HG03457 (cell line): ENCODE results near the gene C1QTNF9.
"Not testable (repeated sequence)": the region's sequence is repeated elsewhere in the genome, so short reads cannot be mapped to it uniquely, and the experiment has no call there.

Source experiments
- ATAC-seq: cut with Tn5 transposase; IDR thresholded peaks from one replicate; pipeline ENCODE4 v1.9.1; 2021; ENCODE audit warnings: moderate number of reproducible peaks; ENCODE audit not compliant: unreplicated experiment

C1QTNF9 gene

GRCh38 chr13:24359252-24359651, 49.9 kb downstream of the C1QTNF9 start:
- not testable (repeated sequence) for ATAC-seq

- ATAC-seq: no peak
Observed at GRCh38 chr13:24360106-24360505, 50.7 kb downstream of the C1QTNF9 start.

GRCh38 chr13:24361113-24361512, 51.7 kb downstream of the C1QTNF9 start:
- no peak for ATAC-seq

- ATAC-seq: no peak
Observed at GRCh38 chr13:24361852-24362366, 52.5 kb downstream of the C1QTNF9 start.

GRCh38 chr13:24362435-24362952, 53.1 kb downstream of the C1QTNF9 start:
- no peak for ATAC-seq

- no peak for ATAC-seq
Observed at GRCh38 chr13:24365191-24365590, 55.8 kb downstream of the C1QTNF9 start.

- not testable (repeated sequence) for ATAC-seq
Observed at GRCh38 chr13:24366315-24366714, 56.9 kb downstream of the C1QTNF9 start.

GRCh38 chr13:24371273-24371672, 61.9 kb downstream of the C1QTNF9 start:
- not testable (repeated sequence) for ATAC-seq
